ELR (cell line): Measurements from ENCODE around the gene MESD.

Source experiments
- DNase-seq: peaks from one replicate; pipeline ENCODE4 v3.0.0-alpha.2; 2015; ENCODE audit warnings: low read depth

Gene MESD

DNA sequence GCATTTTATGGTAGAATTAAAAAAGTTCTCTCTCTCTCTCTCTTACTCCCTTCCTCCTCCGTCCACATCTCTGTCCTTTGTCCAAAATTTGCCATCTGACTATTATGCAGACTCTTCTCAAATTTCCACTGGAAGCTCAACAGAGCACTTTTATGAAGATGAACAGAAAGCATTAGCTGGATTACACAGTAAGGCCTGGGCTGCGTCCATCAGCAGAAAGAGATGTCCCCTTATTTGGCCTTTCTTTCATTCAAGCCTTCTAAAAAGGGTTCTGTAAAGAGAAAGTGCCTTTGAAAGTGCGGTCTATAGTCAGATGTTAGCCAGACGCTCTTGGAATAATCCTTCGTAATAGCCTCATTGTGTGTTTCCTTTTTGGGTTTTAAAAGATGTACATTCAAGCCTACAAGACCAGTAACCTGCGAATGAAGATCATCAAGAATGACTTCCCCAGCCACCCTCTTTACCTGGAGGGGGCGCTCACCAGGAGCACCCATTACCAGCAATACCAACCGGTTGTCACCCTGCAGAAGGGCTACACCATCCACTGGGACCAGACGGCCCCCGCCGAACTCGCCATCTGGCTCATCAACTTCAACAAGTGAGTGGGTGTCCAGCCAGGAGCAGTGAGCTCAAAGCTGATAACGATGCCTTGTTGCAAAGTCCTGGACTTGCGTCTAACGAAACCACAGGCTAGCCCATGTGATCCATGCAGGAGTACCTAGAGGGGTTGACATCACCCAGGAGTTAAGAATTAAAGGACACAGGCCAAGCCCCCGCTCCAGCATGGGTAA is 53.1 kb downstream of the MESD start:
- no peak for DNase-seq

DNA sequence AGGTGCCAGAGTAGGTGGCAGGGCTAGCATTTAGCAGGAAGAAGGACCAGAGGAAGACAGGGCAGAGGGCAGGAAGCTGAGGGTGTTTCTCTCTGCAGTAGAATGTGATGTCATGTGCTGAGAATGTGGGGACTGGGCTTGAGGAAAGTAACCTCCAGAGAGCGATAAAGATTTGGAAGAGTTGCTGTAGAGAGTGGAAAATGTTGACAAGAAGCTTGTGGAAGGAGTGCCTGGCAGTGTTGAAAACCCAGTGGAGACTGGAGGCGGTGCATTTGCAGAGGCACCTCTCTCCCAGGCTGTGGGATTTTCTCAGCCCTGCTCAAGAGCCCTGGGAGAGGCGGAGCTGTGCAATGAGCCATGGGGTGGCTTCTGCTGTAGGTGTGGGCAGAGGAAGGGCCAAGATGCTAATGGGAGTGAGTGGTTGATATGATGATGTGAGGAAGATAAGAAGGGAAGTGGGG is 54.8 kb downstream of the MESD start:
- DNase-seq = peak; percentile 76

DNA sequence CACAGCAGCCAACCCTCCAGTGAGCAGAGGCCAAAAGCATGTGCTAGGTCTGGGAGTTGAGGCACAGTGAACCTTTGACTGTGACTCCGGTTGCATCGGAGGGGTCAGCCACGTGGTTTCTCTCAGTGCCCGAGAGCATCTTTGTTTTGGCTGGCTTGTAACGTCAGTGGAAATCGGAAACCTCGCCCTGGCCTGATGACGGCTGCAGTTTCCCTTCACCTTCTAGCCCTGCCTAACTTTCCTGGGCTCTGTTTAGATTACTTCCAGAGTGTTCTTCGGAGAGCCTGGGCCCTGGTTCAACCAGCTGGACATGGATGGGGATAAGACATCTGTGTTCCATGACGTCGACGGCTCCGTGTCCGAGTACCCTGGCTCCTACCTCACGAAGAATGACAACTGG is 56.6 kb downstream of the MESD start:
- DNase-seq = no peak

DNA sequence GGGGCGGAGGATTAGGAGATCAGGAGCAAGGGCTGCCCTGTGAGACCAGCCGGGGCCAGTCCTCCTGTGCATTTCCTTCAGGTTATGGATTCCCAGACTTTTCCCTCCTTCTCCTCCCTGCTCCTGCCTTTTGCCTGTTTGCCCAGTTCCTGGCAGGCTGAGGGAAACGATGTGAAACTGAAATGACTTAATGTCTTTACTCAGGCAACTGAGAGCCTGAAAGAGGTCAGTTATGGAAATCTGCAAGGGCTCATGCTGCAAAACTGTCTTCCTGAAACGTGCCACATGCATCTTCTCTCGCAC is 57.2 kb downstream of the MESD start:
- no peak for DNase-seq

DNA sequence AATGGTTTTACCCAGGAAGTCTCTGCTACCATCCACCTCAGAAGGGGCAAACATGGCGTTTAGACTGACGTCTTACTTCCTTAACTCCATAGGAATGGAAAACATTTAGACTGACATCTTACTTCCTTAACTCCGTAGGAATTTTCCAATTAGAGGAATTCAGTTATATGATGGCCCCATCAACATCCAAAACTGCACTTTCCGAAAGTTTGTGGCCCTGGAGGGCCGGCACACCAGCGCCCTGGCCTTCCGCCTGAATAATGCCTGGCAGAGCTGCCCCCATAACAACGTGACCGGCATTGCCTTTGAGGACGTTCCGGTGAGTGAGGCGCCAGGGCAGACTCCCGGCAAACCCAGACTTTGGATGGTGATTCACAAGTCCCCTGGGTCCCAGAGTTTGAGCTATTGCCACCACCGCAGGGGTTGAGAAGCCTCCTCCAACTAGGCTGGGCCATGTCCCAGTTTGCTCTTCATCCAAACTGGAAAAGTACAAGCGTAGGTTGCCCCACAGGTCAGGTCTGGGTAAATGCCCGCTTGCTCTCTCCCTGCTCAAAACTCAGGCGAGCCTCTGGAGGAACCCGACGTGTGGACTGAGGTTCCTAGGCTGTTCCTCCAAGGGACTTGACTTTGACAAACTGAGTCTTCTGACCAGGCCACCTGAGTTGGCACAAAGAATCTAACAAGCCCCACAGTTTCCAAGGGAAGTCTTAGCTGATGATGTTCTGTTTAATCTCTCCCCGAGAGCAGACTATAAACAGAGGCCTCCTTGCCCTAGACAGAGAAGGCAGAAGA is 57.7 kb downstream of the MESD start:
- no peak for DNase-seq

DNA sequence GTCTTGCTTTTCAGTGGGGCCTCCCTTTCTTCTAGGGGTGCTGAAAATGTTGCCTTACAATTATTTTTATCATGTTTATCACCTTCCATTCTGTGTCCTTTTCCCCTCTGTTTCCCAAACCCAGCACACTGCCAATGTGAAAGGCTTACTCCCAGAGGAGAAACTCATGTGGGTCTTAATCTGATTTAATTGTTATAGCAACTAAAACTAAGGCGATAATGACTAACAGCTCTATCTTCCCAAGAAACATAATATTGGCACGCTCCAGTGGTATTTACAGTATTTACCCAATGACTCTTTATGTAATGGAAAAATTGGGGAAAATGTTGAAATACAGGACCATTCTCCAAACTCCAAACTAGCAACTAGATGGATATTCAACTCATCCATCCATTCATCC is 58.4 kb downstream of the MESD start:
- DNase-seq = no peak

DNA sequence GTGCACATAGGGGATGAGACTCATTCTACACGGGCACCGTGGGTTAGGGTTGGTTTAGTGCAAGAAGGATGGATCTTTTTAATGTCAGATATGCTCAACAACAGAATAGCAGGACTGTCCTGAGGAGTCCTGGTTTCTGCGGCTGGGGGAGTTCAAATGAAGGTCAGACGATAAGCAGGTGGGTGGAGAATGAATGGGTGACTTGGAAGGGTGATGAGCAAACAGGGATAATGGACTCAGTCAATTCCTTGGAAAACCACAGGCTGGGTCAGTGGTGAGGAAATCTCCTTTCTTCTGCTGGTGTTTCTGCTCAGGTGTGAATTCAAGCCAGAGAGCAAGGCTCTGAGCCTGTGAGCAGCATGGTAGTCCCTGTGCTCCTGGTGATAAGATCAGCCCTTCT is 59.9 kb downstream of the MESD start:
- peak; percentile 56 for DNase-seq

DNA sequence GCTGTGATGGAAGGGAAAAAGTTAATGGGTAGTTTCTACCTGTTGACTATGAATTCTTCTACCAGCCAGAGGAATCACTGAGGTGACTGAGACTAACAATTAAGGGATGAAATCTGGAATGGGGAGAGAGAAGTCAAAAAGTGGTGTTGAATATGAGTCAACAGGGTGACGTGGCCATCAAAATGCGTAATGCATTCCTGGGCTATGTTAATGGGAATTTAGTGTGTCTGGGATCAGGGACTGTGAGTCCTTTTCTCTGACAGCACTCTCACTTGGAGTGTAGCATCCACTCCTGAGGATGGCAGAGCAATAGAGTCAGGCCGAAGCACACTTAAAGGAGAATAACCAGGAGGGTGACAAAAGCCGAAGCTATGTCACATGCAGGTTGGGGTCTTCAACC is 60.4 kb downstream of the MESD start:
- DNase-seq = peak; percentile 90

DNA sequence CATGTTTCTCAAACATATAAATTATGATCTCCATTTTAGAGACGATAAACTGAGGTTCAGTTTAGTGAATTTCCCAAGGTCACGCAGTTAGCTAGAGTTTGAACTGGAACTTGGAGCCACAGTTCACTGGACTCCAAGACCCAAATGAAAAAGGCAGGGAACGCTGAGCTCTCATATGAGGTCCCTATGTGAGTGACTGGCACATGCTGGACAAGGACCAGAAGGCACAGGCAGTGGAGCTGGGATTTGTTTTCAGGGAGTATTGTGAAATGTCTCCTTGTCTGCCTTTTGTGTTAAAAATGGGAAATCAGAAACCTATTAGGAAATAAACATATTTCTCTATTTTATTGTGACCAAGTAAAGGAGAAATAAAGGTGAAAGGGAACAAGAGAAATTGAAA is 63.5 kb downstream of the MESD start:
- no peak for DNase-seq

DNA sequence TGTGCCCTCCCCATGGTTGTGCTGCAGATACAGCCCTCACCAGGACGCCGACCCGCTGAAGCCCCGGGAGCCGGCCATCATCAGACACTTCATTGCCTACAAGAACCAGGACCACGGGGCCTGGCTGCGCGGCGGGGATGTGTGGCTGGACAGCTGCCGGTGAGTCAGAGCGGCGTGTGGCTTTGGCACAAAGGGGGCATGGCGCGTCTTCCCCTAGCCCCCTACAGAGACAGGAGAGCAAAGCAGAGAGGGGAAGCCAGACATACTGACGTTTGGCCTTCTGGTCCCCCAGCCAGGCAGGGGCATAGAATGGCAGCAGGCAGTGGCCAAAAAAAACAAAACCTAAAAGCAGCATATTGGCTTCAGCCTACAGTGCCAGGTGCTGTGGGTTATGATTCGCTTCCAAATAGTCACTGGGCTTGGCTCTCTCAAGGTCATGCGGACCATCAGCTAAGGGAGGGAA is 64.0 kb downstream of the MESD start:
- DNase-seq = no peak

DNA sequence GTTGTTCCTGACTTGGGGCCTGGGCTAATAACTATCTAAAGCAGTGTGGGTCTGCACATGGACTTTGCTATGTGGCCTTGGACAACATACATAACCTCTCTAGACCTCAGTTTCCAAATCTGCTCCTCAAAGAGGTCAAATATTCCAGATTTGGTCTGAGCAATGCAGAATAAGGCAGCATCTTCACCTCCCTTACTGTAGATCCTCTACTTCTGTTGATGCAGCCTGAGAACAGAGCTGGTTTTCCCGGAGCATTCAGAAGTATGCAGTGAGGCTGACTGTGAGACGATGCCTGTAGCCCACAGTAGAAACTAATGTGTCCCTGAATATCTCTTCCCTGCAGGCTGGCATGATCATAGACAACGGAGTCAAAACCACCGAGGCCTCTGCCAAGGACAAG is 65.3 kb downstream of the MESD start:
- DNase-seq = no peak

DNA sequence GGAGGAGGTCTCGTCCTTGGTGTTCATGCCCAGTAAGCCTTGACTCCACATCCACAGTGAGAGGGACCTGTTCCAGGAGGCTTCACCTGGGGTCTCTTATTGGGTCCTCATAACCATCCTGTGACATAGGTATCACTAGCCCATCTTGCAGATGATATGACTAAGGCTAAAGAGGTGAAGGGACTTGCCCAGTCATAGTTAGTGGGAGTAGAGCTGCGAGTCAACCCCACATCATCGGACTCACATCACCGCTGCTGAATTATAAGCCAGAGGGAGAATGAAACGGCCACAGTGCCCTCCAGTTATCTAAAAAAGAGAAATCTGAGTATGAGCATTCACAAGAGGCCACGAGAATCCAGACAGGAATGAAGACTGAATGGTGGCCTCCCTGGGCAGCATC is 66.0 kb downstream of the MESD start:
- DNase-seq = peak; percentile 46

DNA sequence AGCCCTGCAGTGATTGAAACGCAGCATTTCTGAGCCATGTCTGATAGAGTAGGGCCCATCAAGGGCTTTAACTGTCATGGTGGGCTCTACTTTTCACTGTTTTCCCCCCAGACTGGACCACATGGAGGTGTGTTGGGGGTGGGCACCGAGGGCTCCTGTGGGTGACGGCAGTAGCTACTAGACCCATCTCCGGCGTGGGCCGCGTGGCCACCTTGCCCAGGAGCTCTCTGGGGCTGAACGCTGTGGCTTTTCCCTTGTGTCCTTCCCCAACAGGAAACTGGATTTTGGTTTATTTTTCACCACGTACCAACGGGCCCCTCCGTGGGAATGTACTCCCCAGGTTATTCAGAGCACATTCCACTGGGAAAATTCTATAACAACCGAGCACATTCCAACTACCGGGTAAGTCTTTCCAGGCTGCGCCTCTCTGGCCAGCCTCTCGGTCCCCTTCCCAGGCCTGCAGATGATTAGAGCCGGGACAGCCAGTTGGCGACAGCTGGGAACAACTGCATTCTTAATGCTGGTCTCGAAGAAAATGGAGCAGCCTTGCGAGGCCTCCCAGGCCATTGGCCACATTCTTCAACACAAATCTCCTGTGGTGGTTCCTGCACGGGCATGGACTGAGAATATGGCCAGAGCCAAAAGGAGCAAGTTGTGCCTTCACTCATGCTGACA is 67.7 kb downstream of the MESD start:
- no peak for DNase-seq

DNA sequence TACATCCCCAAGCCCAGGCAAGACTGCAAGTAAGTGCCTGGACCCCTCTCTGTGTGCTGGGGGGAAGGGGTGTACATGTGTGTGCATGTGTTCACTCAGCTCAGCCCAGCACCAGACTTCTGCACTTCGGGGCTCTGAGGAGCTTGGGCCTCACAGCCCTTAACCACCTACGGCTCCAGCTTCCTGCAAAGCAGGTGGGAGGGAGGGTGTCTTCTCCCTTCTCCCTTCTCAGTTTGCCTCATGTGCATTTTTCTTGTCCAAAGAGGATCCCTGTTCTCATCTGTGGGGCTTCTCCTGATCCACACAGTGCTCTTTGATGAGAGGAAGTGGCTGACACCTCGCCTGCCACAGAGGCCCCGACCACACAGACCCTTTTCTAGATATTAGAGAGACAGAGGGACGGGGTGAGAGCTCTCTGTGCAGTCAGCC is 69.3 kb downstream of the MESD start:
- DNase-seq = no peak

DNA sequence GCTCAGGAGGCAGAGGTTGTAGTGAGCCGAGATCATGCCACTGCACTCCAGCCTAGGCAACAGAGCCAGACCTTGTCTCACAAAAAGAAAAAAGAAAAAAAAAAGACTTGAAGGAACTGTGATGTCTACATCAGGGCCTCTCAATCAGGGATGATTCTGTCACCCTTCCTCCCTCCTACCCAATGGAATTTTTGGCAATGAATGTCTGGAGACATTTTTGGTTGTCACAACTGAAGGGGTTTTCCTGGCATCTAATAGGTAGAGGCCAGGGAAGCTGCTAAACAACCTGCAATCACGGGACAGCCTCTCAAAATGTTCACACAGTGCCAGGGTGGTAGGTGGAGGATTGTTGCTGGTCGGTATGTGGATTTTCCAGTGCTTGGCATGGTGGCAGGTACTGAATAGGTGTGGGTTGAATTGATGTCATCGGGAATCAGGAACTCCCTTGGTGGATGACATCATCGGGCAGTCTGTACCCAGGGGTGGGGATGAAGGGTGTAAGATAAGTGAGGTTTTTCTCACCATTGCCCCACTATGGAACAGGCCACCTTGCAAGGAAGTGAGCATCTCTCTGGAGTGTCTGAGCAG is 71.3 kb downstream of the MESD start:
- DNase-seq = no peak

DNA sequence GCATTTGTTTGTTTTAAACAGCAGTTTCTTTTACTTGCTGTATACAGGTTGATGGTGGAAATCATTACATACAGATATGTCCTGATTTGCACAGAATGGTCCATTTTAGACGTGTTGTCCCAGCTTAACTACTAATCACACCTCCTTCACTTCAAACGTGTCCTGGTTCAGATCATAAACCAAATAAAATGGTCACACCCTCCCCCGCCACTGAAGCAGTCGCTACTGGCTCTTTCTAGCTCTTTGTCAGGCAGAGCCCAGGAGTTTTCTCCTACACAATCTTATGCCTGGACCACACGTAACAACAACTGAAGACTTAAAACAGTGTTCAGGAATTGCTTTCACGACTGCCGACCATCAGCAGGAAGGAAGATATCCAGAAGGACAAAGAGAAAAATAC is 73.6 kb downstream of the MESD start:
- DNase-seq = no peak

DNA sequence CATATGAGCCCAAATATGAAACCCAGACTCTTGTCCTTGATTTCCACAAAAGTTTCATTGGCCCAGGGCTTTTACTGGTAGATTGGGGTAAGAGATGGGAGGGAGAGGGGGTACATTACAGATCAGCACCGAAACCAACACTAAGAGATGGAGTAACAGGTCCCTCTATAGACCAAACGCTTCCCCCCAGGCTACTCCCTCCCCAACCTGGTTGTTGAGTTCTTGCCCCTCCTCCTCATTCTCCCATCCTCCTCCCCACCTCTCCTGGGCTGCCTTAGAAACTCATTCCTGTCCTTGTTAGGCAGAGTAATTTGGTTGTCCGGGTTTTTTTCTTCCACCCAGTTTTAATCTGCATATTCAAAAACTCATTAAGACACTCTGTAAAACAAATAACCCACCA is 74.1 kb downstream of the MESD start:
- DNase-seq = no peak

DNA sequence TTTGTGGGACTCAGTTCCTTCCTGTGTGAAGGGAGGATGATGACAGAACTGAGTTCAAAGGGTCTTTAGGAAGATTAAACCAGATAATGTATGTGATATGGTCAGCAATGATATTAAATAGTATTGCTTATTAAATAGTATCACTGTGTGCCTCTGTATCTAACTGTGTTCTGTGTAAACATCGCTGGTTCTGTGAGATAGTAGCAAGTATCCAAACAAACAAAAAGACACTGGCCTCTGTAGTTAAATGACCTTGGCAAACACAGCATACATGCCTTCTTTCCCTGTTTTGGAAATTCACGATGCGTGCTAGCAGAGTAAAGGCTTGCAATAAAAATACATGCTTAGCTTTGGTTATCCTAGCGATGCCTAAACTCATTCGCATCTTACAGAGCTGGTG is 76.1 kb downstream of the MESD start:
- DNase-seq = no peak

DNA sequence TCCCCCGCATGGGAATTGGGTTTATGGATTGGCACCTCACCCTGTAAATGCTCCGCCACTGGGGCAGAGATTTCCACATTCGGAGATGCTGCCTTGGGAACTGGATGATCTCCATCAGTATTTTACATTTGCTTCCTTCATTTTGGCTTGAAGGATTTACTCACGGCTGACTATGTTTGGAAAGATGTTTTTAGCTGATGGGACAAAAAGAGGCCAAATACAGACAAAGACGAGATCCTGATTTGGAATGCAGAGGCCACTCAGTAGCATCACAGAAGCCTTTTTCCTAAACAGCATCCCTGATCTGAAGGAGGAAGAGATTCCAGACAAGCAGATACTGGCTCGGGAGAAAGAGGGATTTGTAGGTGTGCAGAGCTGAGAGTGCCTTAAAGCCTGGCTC is 76.9 kb downstream of the MESD start:
- no peak for DNase-seq

DNA sequence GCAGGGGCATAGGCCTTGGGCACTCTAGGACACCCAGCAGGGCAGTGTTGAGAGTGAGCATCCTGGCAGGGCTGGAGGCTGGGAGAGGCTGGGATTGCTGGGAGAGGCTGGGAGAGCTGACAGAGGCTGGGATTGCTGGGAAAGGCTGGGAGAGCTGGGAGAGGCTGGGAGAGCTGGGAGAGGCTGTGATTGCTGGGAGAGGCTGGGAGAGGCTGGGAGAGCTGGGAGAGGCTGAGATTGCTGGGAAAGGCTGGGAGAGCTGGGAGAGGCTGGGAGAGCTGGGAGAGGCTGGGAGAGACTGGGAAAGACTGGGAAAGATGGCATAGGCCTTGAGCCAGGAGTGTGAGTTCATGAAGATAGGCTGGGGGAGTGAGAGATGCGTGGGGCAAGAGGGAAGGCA is 77.8 kb downstream of the MESD start:
- no peak for DNase-seq

DNA sequence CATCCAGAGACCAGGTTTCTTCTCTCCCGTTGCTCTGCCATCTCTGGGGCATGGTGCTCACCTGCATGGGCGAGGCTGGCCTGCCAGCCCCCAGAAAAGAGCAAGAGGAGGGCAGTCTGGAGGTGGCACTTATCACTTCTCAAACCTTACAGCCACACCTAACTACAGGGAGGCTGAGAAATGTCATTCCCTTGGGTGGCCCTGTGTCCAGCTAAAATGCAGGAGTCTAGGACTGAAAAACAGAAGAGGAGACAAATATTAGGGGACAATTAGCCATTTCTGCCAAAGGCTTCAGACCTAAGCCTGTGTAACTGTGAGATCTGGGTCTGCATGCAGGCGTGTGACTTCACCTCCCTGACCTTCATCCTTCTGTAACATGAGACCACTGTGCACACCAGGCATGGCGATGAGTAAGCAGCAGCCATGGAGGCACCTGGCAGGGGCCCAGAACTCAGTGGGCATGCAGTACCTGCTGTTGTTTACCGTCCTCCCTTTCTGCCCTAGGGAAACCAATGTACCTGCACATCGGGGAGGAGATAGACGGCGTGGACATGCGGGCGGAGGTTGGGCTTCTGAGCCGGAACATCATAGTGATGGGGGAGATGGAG is 83.4 kb downstream of the MESD start:
- DNase-seq = peak; percentile 46

DNA sequence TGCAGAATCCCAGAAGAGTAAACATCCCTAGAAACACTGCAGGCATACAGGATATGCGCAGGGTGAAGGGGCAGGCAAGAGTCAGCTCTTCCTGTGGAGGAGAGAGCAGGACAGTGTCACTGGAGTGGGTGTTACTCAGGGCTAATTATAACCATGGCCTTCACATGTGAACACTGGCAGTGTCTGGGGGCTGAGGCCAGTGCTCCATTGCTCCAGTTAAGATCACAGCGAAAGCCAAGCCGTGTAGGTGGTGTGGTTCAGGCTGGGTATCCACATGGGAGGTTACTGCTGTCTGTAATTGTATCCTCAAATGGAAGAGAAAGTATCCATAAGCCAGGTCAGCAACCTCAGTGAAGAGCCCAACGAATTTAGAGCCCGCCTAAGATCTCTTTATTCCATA is 84.6 kb downstream of the MESD start:
- DNase-seq = no peak
